Fibroblast of lung (primary cell): Measurements from ENCODE around the gene MAPK9. TPM values are rescaled to one million over a fixed set of nuclear protein-coding genes. Genes with fewer than 3 reads are reported as not detected.

ENCODE experiments used
- DNase-seq, 2 donors: peaks; one replicate each; pipeline versions ENCODE4 v3.0.0 to v3.0.0-alpha.2; 2010; ENCODE audit warnings: low read depth in 2 of 2
- H2AFZ ChIP-seq: 2 replicates; pipeline ENCODE4 v1.5.1; 2012; ENCODE audit warnings: low read length, control low read depth, inconsistent platforms
- H3K27ac ChIP-seq: 2 replicates; pipeline ENCODE4 v1.5.1; 2011; ENCODE audit warnings: low read length, control low read depth; ENCODE audit not compliant: insufficient read depth
- H3K27me3 ChIP-seq: 2 replicates; pipeline ENCODE4 v1.5.1; 2011; ENCODE audit warnings: mild to moderate bottlenecking, low read length; ENCODE audit not compliant: control insufficient read depth, insufficient read depth
- H3K36me3 ChIP-seq: 2 replicates; pipeline ENCODE4 v1.5.1; 2011; ENCODE audit warnings: low read length; ENCODE audit not compliant: control insufficient read depth, insufficient read depth
- H3K4me1 ChIP-seq: 2 replicates; pipeline ENCODE4 v1.5.1; 2011; ENCODE audit warnings: low read length; ENCODE audit not compliant: control insufficient read depth, insufficient read depth; ENCODE audit errors: extremely low read depth
- H3K4me2 ChIP-seq: 2 replicates; pipeline ENCODE4 v1.5.1; 2011; ENCODE audit warnings: low read length, control low read depth; ENCODE audit not compliant: insufficient read depth; ENCODE audit errors: extremely low read depth
- H3K4me3 ChIP-seq, 4 experiments: fragments of 200-600 bp in 1 of 4; sonication (generic) in 1 of 4; replicated peaks in 1 of 4; 2 replicates each; pipeline ENCODE4 v1.5.1; 2011 to 2016; ENCODE audit warnings: low read length in 4 of 4, low read depth in 3 of 4, mild to moderate bottlenecking in 3 of 4, control low read depth in 2 of 4, inconsistent platforms in 1 of 4, mixed read lengths in 1 of 4; ENCODE audit not compliant: insufficient read depth in 1 of 4; ENCODE audit errors: control extremely low read depth in 1 of 4
- H3K79me2 ChIP-seq: 2 replicates; pipeline ENCODE4 v1.5.1; 2012; ENCODE audit warnings: mild to moderate bottlenecking, low read length, inconsistent platforms; ENCODE audit not compliant: control insufficient read depth, insufficient read depth
- H3K9ac ChIP-seq: 2 replicates; pipeline ENCODE4 v1.5.1; 2011; ENCODE audit warnings: mild to moderate bottlenecking, low read length, control low read depth; ENCODE audit not compliant: insufficient read depth
- H3K9me3 ChIP-seq: 2 replicates; pipeline ENCODE4 v1.5.1; 2012; ENCODE audit warnings: low read depth, low read length; ENCODE audit not compliant: control insufficient read depth, insufficient read depth
- H4K20me1 ChIP-seq: 2 replicates; pipeline ENCODE4 v1.5.1; 2011; ENCODE audit warnings: low read length; ENCODE audit not compliant: control insufficient read depth, insufficient read depth; ENCODE audit errors: extremely low read depth
- CTCF ChIP-seq, 2 donors: IDR thresholded peaks in 1 of 2; conservative IDR thresholded peaks in 1 of 2; 1 replicate in 1 of 2; 2 replicates in 1 of 2; pipeline ENCODE4 v1.5.1; 2011 to 2012; ENCODE audit warnings: low read length in 2 of 2, control low read depth in 1 of 2, inconsistent platforms in 1 of 2, low read depth in 1 of 2, mild to moderate bottlenecking in 1 of 2
- EZH2 ChIP-seq: IDR thresholded peaks from 2 replicates; pipeline ENCODE4 v1.5.1; 2012; ENCODE audit warnings: low read length, control low read depth, mild to moderate bottlenecking; ENCODE audit errors: missing control alignments
- polyA plus RNA-seq, 2 donors: library from polyadenylated mRNA; depleted of rRNA in 1 of 2; stranded (reverse) in 1 of 2; unstranded in 1 of 2; fragments of >200 nt; gene quantifications; 2 replicates each; pipeline ENCODE4 v1.2.1, GENCODE V29; 2011 to 2012; ENCODE audit warnings: missing spikeins in 1 of 2
- total RNA-seq: library from RNA; depleted of rRNA; stranded (reverse); fragments of >200 nt; gene quantifications from 2 replicates; pipeline ENCODE4 v1.2.1, GENCODE V29; 2014

Gene MAPK9
- total and polyA plus RNA-seq, 2 donors (not counting 1 experiment from before 2014, with no cell fraction given): 27.6 to 36.8 TPM

- no peaks in the 10 kb centered on the region for H3K27me3 ChIP-seq
- H3K27ac ChIP-seq: no peak overlapping the region
- peaks cover 2% of the 10 kb centered on the region for H3K36me3 ChIP-seq
- no peak for DNase-seq
- no peaks in the 10 kb centered on the region for H3K79me2 ChIP-seq
- H4K20me1 ChIP-seq: no peaks in the 10 kb centered on the region
- no peak overlapping the region for H3K4me2 ChIP-seq
- no peaks in the 10 kb centered on the region for H3K9me3 ChIP-seq
- no peak for TF ChIP-seq EZH2
- TF ChIP-seq CTCF (conservative IDR thresholded peaks at IDR 0.05 in 1 of 2, IDR thresholded peaks at IDR 0.05 in 1 of 2; ENCODE audit: low read depth in 1 of 2, low read length in 2 of 2): no peak
- no peak overlapping the region for H2AFZ ChIP-seq
- no peak overlapping the region for H3K4me3 ChIP-seq
- H3K4me1 ChIP-seq: no peaks in the 10 kb centered on the region
- no peak overlapping the region for H3K9ac ChIP-seq
These were observed 40.0 kb downstream of the MAPK9 start for GRCh38 chr5:180251887-180252286.

GRCh38 chr5:180251141-180251540 is 40.7 kb downstream of the MAPK9 start:
- H3K27me3 ChIP-seq: no peaks in the 10 kb centered on the region
- no peak for DNase-seq
- no peak overlapping the region for H3K4me3 ChIP-seq
- H3K9ac ChIP-seq: no peak overlapping the region
- H3K4me2 ChIP-seq: no peak overlapping the region
- no peaks in the 10 kb centered on the region for H3K9me3 ChIP-seq
- no peaks in the 10 kb centered on the region for H3K4me1 ChIP-seq
- no peak for TF ChIP-seq EZH2
- no peak for TF ChIP-seq CTCF (conservative IDR thresholded peaks at IDR 0.05 in 1 of 2, IDR thresholded peaks at IDR 0.05 in 1 of 2; ENCODE audit: low read depth in 1 of 2, low read length in 2 of 2)
- H3K27ac ChIP-seq: no peak overlapping the region
- no peak overlapping the region for H2AFZ ChIP-seq
- no peaks in the 10 kb centered on the region for H3K79me2 ChIP-seq
- H4K20me1 ChIP-seq: no peaks in the 10 kb centered on the region
- peaks cover 2% of the 10 kb centered on the region for H3K36me3 ChIP-seq

- Histone ChIP-seq H3K79me2 (no peaks in the 10 kb centered on the region), H3K27me3 (no peaks in the 10 kb centered on the region), H3K4me2 (no peak overlapping the region), H3K4me1 (no peaks in the 10 kb centered on the region), H2AFZ (no peak overlapping the region), H3K9me3 (no peaks in the 10 kb centered on the region), H3K27ac (no peak overlapping the region), H3K4me3 (no peak overlapping the region), H3K9ac (no peak overlapping the region), H3K36me3 (peaks cover 2% of the 10 kb centered on the region), H4K20me1 (no peaks in the 10 kb centered on the region)
- TF ChIP-seq EZH2 (no peak), CTCF (conservative IDR thresholded peaks at IDR 0.05 in 1 of 2, IDR thresholded peaks at IDR 0.05 in 1 of 2; ENCODE audit: low read depth in 1 of 2, low read length in 2 of 2) (no peak)
- DNase-seq: no peak
These were observed 41.6 kb downstream of the MAPK9 start for GRCh38 chr5:180250329-180250728.
